Lower lobe of right lung (tissue), 2 donors: Measurements from ENCODE around the gene RIOK2. TPM values are rescaled to one million over a fixed set of nuclear protein-coding genes. Genes with fewer than 3 reads are reported as not detected.

Experiments used
- ATAC-seq, 2 donors: fragments of 200-7000 bp; cut with Tn5 transposase; one replicate each; pipeline ENCODE4 v1.9.1; 2020 to 2022; ENCODE audit warnings: mild to moderate bottlenecking in 2 of 2, moderate library complexity in 2 of 2
- DNase-seq: peaks from one replicate; pipeline ENCODE4 v3.0.0-alpha.2; 2020
- H3K27ac ChIP-seq: fragments of 200-600 bp; one replicate; pipeline ENCODE4 v1.8.0; 2022
- H3K27me3 ChIP-seq: fragments of 200-600 bp; one replicate; pipeline ENCODE4 v1.8.0; 2022; ENCODE audit warnings: low read depth
- H3K36me3 ChIP-seq: fragments of 200-600 bp; one replicate; pipeline ENCODE4 v1.8.0; 2022; ENCODE audit warnings: mild to moderate bottlenecking
- H3K4me1 ChIP-seq: fragments of 200-600 bp; one replicate; pipeline ENCODE4 v1.8.0; 2022
- H3K4me3 ChIP-seq: fragments of 200-600 bp; one replicate; pipeline ENCODE4 v1.8.0; 2022; ENCODE audit warnings: mild to moderate bottlenecking
- H3K9me3 ChIP-seq: fragments of 200-600 bp; one replicate; pipeline ENCODE4 v1.8.0; 2022
- CTCF ChIP-seq: fragments of 200-600 bp; IDR thresholded peaks from one replicate; pipeline ENCODE4 v1.8.0; 2022; ENCODE audit warnings: antibody characterized with exemption, mild to moderate bottlenecking
- intact Hi-C: fragments of 100-400 bp; cut with DNase I; formaldehyde crosslinking; loops from one replicate; pipeline ENCODE4 v1.11.0; 2022
- long read RNA-seq: library from polyadenylated mRNA; unstranded; transcript quantifications from one replicate; pipeline ENCODE4 v2.0.0, GENCODE V29; 2021
- total RNA-seq: library from RNA; stranded (reverse); fragmentation: NEBNext Ultra II Directional; extraction: Animal tissue kit (Norgen Biotek cat#: 25700); gene quantifications from one replicate; pipeline ENCODE4 v1.2.1, GENCODE V29; 2021
- donor health status: DM: no; HTN: yes; CAD: no; lungs with severe emphysema.

The RIOK2 gene
- 21.6 TPM for total RNA-seq
- long read RNA-seq, transcript RIOK2-201 (10 exons, 3,922 nt) = major isoform, 27 of 33 reads
- long read RNA-seq, partial matches to known transcripts = 2 of 33 reads
- long read RNA-seq, other reads (novel, unspliced or antisense) = 4 of 33 reads

- intact Hi-C loops = no loop called here
- Histone ChIP-seq H3K27me3 (no peaks in the 10 kb centered on the region), H3K4me3 (peak within 1 kb of the TSS; percentile 73), H3K9me3 (no peaks in the 10 kb centered on the region), H3K4me1 (peaks cover 30% of the 10 kb centered on the region), H3K36me3 (peaks cover 17% of the 10 kb centered on the region), H3K27ac (peak within 1 kb of the TSS; percentile 90)
- peak; percentile 97 for DNase-seq
- no peak for TF ChIP-seq CTCF
- peak; percentile 98 to 99 for ATAC-seq
Observed at GRCh38 chr5:97183100-97183929, at the start of gene RIOK2. RIOK2 (minus strand) TSS chr5:97183247; CDS start chr5:97183191, 56 bp downstream.

- Histone ChIP-seq H3K27me3 (no peaks in the 10 kb centered on the region), H3K27ac (no peak overlapping the region), H3K4me1 (peaks cover 4% of the 10 kb centered on the region), H3K36me3 (no peaks in the 10 kb centered on the region), H3K4me3 (no peak overlapping the region), H3K9me3 (peaks cover 4% of the 10 kb centered on the region)
- peak; percentile 79 for TF ChIP-seq CTCF
- peak; percentile 86 to 89 for ATAC-seq
- intact Hi-C loops = no loop called here
- no peak for DNase-seq
Observed at GRCh38 chr5:97231025-97231636, 48.1 kb upstream of the RIOK2 start.

GRCh38 chr5:97229688-97230285 lies 46.7 kb upstream of the RIOK2 start:
- peak overlapping the region; percentile 63 for H3K27ac ChIP-seq
- ATAC-seq = peak; percentile 29 to 71
- H3K27me3 ChIP-seq = no peaks in the 10 kb centered on the region
- peaks cover 4% of the 10 kb centered on the region for H3K4me1 ChIP-seq
- H3K4me3 ChIP-seq = no peak overlapping the region
- H3K36me3 ChIP-seq = no peaks in the 10 kb centered on the region
- H3K9me3 ChIP-seq = peaks cover 4% of the 10 kb centered on the region
- no peak for TF ChIP-seq CTCF
- intact Hi-C loops = no loop called here
- no peak for DNase-seq

- TF ChIP-seq CTCF = no peak
- H3K27ac ChIP-seq = peak overlapping the region; percentile 63
- ATAC-seq = peak; percentile 89 to 95
Observed at GRCh38 chr5:97229196-97229595, 46.1 kb upstream of the RIOK2 start.

GRCh38 chr5:97225222-97225621 lies 42.2 kb upstream of the RIOK2 start:
- Histone ChIP-seq H3K36me3 (no peaks in the 10 kb centered on the region), H3K27me3 (no peaks in the 10 kb centered on the region), H3K9me3 (no peaks in the 10 kb centered on the region), H3K27ac (no peak overlapping the region), H3K4me1 (no peaks in the 10 kb centered on the region), H3K4me3 (no peak overlapping the region)
- intact Hi-C loops = no loop called here
- ATAC-seq = no peak
- no peak for DNase-seq
- no peak for TF ChIP-seq CTCF

More at GRCh38 chr5:97229196-97229595, 46.1 kb upstream of the RIOK2 start:
- no peaks in the 10 kb centered on the region for H3K36me3 ChIP-seq
- no peak overlapping the region for H3K4me3 ChIP-seq
- H3K9me3 ChIP-seq = no peaks in the 10 kb centered on the region
- DNase-seq = peak; percentile 54
- intact Hi-C loops = no loop called here
- H3K4me1 ChIP-seq = peaks cover 4% of the 10 kb centered on the region
- no peaks in the 10 kb centered on the region for H3K27me3 ChIP-seq
